GM18520 (cell line): Measurements from ENCODE around the gene ZDHHC20.

Experiments
- ATAC-seq: cut with Tn5 transposase; IDR thresholded peaks from one replicate; pipeline ENCODE4 v1.9.1; 2021; ENCODE audit not compliant: unreplicated experiment

Gene ZDHHC20, protein sequence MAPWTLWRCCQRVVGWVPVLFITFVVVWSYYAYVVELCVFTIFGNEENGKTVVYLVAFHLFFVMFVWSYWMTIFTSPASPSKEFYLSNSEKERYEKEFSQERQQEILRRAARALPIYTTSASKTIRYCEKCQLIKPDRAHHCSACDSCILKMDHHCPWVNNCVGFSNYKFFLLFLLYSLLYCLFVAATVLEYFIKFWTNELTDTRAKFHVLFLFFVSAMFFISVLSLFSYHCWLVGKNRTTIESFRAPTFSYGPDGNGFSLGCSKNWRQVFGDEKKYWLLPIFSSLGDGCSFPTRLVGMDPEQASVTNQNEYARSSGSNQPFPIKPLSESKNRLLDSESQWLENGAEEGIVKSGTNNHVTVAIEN

DNA sequence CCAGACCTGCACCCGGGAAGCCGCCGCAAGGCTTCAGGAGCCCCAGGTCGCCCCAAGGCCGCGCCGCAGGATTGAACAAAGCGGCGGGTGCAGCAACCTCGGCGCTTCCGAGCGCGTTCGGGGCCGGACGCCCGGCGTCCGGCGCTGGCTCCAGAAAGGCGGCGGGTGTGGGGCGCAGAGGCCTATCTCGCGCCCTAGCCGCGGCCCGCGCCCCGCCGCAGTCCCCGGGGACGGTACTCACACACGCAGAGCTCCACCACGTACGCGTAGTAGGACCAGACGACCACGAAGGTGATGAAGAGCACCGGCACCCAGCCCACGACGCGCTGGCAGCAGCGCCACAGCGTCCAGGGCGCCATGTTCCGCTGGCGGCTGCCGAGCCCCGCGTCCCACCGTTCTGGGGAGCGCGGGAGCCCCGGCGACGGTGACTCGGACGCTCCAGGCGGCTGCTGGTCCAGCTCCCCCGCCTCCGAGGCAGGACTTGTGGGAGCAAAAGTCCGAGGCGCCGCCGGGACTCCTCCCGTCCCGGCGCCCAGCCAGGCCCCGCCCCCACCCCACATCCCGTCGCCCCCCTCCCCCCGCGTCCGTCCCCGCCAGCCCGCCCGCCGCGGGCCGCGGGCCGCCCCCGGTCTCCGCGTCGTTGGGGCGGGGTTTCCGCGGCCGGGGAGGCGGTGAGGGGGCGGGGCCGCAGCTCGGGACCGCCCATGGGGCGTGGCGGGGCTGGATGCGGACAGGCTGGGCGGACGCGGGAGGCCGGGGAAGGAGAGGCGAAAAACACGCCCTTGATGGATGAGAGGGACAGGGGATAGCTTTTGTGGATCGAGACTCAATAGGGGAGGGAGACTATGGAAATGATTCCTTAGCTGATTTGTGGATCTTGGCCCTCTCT, at the start of gene ZDHHC20:
ZDHHC20 (minus strand) TSS at position 491 of the 889 bp plus-strand sequence; CDS start at position 359, 132 bp downstream.
- peak; percentile 67 for ATAC-seq

DNA sequence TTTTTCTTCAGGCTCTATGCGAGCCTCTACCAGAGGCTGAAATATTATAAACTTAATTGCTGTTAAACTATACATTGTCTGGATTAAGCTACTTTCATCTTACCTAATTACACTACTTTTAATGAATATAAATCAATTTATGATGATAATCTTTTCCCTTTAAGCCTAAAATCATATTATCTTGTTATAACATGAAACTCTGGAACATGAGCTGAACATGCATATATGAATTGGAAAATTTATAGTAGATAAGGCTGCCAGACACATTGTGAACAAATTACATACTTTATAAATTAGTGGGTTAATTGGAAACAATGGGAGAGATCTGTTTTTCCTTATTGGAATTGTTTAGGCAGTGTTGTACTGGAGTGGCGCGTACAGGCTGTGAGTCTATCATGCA, 45.3 kb upstream of the ZDHHC20 start:
- ATAC-seq, result no peak

DNA sequence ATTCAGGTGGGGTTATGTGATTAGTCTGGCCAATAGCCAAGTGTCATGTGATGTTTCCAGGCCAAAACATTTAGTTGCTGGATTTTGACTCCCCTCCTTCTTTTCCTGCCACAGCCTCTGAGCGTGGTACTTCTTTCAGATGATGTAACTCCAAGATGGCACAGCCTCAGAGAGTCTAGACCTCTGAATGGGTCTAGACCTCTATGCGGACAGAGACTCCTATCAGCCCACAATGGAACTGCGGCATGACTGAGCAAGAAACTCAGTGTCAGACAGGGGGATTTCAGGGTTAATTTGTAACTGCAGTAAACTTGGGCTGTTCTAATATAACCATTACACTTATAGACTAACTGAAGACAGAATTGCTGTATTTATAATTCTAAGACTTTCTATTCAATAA, 42.6 kb upstream of the ZDHHC20 start:
- ATAC-seq, result no peak

- no peak for ATAC-seq
These were observed 27.2 kb upstream of the ZDHHC20 start for GRCh38 chr13:21486322-21486721.

GRCh38 chr13:21483748-21484147, 24.6 kb upstream of the ZDHHC20 start:
- ATAC-seq, result no peak

DNA sequence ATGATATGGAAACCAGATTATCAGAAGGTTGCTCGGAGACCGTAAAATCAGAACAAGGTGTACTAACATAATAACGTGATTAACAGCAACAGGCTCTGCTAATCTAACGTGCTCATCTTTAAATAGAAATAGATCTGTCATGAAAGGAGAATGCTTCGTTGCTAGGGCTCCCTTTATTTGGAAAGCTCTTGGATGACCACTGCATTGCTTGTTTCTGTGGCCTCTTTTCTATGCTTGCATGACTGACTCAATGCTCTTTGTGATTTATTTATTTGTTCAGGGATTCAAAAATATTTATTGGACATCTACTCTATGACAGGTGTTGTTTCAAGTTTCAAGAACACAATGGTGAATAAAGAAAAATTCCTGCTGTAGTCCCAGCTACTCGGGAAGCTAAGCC, 22.3 kb upstream of the ZDHHC20 start:
- no peak for ATAC-seq

GRCh38 chr13:21478881-21479808, 20.0 kb upstream of the ZDHHC20 start:
- ATAC-seq, result peak; percentile 48

- ATAC-seq, result peak; percentile 47
These were observed 17.9 kb upstream of the ZDHHC20 start for GRCh38 chr13:21476893-21477472.

DNA sequence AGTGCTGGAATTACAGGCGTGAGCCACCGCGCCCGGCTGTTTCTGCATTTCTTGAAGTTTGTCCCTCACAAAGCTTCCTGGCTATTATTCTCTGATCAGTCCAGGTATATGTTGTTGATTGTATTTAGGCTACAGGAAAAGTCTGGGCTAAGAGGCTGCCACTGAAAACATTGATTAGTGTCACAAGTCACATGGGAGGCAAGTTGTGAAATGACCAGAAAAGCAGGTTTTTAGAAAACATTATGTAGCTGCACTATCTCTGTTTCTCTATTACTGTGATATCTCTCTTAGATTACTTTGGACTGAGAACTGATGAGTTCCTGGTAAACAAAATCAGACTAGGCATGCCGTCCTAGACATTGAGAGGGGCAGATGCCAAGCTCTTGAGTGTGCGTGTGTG, 16.0 kb upstream of the ZDHHC20 start:
- ATAC-seq, result no peak

DNA sequence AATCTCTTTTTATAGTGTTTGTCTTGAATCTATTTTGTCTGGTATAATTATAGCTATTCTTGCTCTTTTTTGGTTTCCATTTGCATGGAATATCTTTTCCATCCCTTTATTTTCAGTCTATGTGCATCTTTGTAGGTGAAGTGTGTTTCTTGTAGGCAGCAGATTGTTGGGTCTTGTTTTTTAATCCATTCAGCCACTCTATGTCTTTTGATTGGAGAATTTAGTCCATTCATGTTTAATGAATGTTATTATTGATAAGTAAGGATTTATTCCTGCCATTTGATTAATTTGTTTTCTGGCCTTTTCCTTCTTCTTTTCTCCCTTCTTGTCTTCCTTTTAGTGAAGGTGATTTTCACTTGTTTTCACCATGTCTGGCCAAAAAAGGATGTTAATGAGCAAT, 11.7 kb upstream of the ZDHHC20 start:
- ATAC-seq, result no peak

DNA sequence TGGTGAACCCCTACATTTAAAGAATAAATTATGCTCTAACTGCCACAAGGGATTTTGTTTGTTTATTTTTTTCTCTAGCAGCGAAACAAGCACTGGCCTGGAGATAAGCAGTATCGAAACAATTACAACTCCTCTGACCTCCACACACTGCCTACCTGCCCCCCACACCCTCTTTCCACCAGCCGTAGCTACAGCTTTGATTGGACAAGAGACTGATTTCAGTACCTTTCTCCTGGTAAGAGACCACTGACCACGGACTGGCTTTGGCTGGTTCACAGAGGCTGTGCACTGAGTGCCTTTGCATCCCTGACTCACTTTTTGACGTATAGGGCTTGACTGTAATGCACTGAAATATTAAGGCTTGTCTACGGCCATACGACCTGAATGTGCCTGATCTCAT, 7.4 kb upstream of the ZDHHC20 start:
- ATAC-seq, result no peak

- no peak for ATAC-seq
These were observed 6.6 kb upstream of the ZDHHC20 start for GRCh38 chr13:21465710-21466160.

DNA sequence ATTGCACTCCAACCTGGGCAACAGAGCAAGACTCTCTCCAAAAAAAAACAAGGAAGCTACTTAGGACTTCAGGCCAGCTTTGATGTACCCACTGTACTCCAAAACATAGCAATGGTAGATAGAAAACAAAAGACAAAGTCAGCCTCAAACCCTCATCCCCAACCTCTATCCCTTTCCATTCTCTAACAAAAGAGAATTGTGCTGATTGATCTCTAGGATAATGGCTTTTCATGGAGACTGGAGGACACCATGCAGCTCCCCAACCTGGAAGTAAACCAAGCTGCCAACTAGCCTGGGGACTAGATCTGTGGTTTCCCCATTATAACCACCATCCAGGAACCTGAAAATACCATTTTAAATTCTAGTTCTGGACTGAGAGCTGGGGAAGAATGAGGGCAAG, 4.3 kb upstream of the ZDHHC20 start:
- ATAC-seq, result no peak

GRCh38 chr13:21461131-21461530, 2.0 kb upstream of the ZDHHC20 start:
- no peak for ATAC-seq

GRCh38 chr13:21458451-21458812, 671 bp downstream of the ZDHHC20 start:
- no peak for ATAC-seq

GRCh38 chr13:21453387-21454081, 5.6 kb downstream of the ZDHHC20 start:
- no peak for ATAC-seq

DNA sequence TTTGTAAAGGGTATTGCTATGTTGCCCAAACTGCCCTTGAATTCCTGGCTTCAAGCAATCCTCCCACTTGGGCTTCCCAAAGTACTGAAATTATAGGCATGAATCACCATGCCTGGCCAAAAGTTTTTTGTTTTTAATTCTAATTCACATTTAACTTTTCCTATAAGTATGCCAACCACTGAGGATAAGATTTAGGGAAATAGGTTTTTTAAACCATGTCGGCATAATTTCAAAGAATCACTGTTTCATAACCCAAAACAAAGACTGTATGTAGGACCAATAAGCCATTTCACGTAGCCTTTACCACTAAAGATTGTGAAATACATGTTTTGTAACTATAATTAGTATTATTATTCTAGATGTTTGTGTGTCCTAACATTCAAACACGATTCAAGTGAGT, 8.2 kb downstream of the ZDHHC20 start:
- ATAC-seq, result no peak

GRCh38 chr13:21446656-21447055, 12.4 kb downstream of the ZDHHC20 start:
- no peak for ATAC-seq

DNA sequence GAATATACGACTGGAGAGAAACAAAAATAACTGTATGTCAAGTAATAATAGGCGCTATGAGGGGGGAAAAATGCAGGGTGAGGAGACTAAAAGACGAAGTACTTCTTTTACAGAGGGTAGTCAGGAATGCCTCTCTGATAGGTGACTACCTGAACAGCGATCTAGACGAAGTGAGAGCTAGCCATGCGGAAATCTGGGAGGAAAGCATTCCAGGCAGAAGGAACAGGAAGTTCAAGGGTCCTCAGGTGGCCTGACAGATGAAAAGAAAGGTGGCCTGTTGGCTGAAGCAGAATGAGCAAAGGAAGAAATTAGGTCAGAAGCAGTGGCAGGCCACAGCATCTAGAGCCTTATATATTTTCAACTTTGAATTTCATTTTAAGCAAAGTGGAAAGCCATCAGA, 13.3 kb downstream of the ZDHHC20 start:
- ATAC-seq, result no peak

DNA sequence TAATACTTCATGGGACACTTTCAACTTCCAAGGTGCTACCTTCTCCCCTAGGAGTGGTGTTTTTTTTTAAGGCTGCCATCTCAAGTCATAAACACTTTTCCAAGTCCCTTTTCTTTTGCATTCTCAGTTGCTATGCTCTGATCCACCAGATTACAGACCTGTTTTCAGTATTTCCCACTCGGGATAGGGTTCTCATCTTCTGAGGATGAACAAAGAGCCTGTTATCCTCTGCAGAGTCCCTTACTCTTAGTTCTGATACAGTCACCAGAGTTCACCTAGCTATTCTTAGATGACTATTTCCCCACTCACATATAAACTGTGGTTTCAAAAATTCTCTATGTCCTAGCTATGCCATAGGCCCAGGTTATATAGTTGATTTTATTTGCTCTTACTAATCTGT, 15.9 kb downstream of the ZDHHC20 start:
- ATAC-seq, result no peak
